SHP77 treated with DMSO at 0.1 percent for 48 hours (cell line): ENCODE results near the gene ACOT2.

Experiments used
- DNase-seq: peaks from one replicate; lab custom pipeline; 2025; lab: John Stamatoyannopoulos, UW

Gene ACOT2

DNA sequence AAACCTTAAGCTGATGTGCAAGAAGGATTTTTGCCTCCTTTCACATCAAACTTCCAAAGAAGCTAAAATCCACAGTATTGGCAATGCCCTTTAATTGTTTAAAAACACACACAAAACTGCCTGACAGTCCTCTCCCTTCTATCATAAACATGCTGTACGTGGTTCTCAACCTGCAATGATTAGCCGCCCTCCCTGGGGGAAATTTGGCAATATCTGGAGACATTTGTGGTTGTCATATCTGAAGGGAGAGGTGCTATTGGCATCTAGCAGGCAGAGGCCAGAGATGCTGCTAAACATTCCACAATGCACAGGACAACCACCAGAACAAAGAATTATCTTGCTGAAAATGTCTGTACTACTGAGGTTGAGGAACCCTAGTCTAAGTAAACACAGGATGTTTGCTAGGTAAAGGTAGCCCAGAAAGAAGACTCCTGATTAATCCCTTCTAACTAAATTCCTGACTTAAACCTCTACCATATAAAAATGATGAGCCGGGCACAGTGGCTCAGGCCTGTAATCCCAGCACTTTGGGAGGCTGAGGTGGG is 44.5 kb downstream of the ACOT2 start:
- DNase-seq: no peak

DNA sequence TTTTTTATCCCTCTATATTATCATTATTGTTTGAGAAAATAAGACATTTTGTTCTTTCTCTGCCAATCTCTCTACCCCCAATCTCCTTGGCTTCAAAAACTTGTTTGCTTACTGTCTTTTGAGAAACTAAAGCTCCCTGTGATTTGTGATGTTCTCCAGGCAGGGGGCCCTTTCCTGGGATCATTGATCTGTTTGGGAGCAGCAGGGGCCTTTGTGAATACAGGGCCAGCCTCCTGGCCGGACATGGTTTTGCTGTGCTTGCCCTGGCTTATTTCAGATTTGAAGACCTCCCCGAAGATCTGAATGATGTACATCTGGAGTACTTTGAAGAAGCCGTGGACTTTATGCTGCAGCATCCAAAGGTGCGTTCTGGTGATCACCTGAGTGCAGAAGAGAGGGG is 47.8 kb downstream of the ACOT2 start:
- DNase-seq: no peak

- no peak for DNase-seq
Measured at GRCh38 chr14:73619524-73619923, 50.5 kb downstream of the ACOT2 start.

DNA sequence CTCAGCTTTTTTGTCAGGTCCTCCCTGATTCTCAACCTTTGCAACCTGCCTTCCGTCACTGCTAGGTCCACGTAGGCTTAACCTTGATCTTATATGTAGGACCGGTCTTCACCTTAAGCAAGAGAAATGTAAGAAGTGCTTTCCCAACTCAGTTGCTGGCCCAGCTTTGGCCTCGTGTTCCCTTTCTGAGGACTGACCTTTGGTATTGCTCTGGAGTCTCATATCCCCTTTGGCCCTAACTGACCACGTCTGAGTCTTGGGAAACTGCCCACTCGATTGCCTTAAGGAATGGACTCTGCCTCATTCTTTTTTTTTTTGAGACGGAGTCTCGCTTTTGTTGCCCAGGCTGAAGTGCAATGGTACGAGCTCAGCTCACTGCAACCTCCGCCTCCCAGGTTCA is 51.3 kb downstream of the ACOT2 start:
- no peak for DNase-seq

DNA sequence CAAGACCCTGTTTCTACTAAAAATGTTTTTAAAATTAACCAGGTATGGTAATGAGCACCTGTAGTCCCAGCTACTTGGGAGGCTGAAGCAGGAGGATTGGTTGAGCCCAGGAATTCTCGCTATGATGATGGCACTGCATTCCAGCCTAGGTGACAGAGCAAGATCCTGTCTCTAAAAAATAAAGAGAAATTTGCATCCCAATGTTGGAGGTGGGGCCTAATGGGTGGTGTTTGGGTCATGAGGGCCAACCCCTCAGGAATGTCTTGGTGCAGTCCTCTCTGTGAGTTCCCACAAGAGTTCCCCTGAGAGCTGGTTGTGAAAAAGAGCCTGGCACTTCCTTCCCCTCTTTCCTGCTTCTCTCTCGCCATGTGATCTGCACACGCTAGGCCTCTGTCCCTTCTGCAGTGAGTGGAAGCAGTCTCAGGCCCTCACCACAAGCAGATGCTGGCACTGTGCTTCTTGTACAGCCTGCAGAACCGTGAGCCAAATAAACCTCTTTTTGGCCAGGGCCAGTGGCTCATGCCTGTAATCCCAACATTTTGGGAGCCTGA is 54.6 kb downstream of the ACOT2 start:
- no peak for DNase-seq
